Measurements from ENCODE around the gene CEP295NL.

GRCh38 chr17:78950870-78951269 is 47.9 kb upstream of the CEP295NL start:
- no peak for TF ChIP-seq POU2F2 (IDR thresholded peaks at IDR 0.05; ENCODE audit: low read depth, low read length)
- TF ChIP-seq POLR2A (IDR thresholded peaks at IDR 0.05; ENCODE audit: low read depth, low read length), result no peak
